ENCODE measurements around the gene LBX2.
A peak's percentile ranks its signal among the peaks of the same experiment; 100 is the strongest.

LBX2 gene, protein sequence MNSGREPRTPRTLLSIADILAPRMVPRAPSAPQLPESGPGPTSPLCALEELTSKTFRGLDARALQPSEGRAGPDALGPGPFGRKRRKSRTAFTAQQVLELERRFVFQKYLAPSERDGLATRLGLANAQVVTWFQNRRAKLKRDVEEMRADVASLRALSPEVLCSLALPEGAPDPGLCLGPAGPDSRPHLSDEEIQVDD

GRCh38 chr2:74499267-74499939 is at the start of gene LBX2:
Gene LBX2, minus strand, starts transcription at chr2:74499603. Its CDS starts 66 bp downstream, at chr2:74499537.
- no peak for DNase-seq (ENCODE audit: low read depth)

GRCh38 chr2:74548285-74548899 is 49.0 kb upstream of the LBX2 start:
- DNase-seq (ENCODE audit: low read depth): no peak

GRCh38 chr2:74546004-74546403 is 46.6 kb upstream of the LBX2 start:
- DNase-seq (ENCODE audit: low read depth): no peak

DNA sequence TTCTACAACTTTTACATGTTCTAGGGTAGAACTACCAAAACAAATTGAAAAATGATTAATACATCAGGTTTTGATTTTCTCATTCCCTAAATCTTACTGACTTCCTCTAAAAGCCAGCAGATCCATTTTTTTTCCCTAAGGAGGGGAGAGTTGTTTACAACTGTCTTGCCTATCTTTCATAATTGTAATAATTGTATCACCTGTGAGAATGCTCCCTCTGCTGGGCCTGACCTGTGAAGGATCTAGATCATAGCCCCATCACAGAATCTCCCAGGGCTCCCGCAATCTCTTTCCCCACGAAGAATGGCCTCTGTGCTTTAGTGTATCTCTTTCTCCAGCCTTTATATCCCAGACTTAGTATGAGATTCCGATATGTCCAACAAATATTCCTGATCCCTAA is 45.2 kb upstream of the LBX2 start:
- DNase-seq (ENCODE audit: low read depth): no peak

- DNase-seq (ENCODE audit: low read depth): no peak
These were observed 43.6 kb upstream of the LBX2 start for GRCh38 chr2:74542978-74543377.

GRCh38 chr2:74540291-74540690 is 40.9 kb upstream of the LBX2 start:
- DNase-seq (ENCODE audit: low read depth): no peak

- no peak for DNase-seq (ENCODE audit: low read depth)
These were observed 39.5 kb upstream of the LBX2 start for GRCh38 chr2:74538881-74539339.

GRCh38 chr2:74537140-74537539 is 37.7 kb upstream of the LBX2 start:
- no peak for DNase-seq (ENCODE audit: low read depth)

DNA sequence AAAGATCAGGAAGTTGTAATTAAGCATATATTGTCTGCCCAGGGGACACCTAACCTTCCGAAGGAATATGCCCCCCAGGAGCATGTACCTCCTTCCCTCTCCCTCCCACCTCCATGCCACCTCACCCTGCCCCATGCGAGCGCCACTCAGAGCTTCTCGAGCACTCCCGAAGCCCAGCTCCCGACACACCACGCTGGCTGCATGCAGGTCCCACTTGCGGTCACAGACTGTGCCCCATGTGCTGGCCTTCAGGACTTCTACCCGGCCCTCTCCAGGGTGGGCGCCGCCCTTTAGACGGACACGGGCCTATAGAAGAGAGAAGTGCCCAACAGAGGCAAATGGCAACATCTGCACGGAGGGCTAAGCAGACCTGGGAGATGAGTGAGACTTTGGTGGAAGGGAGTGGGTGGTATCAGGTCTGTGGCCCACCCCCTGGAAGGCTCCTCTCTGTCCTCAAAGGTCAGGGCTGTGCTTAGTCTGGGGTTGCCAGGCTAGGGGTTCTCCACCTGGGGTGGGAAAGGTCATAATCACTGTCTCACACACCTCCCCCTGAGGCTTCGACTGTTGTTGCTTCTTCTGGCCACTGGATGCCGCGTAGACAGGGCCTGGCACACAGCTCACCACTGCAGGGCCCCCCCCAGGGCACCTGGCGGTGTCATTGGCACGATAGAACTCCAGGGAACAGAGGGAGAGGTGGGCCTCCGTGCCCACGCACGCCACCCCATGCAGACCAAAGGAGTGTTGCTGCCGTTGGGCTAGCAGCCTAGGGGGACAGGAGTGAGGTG is 37.0 kb upstream of the LBX2 start:
- DNase-seq (ENCODE audit: low read depth): no peak

DNA sequence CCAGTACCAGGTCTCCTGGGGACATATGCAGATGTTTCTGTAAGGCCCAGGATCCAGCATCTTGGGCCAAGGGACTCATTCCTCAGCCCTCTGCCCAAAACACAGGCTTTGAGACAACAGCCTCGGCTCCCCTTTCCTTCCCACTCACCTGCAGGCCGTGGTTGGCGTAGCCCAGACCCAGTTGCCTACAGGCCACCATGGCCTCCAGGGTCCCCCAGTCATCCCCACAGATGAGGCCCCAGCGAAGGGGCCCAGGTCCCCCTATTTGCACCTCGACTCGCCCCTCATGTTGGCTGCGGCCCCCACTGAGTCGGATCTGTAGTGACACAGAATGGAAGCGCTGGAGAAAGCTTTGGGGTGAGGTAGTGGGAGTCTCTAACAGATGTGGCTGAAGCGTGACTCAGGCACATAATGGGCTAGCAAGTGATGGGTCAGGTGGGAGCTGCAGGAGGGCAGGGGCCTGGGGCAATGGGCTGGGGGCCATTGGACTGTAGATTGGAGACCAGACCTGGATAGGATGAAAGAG is 36.1 kb upstream of the LBX2 start:
- DNase-seq (ENCODE audit: low read depth): no peak

DNA sequence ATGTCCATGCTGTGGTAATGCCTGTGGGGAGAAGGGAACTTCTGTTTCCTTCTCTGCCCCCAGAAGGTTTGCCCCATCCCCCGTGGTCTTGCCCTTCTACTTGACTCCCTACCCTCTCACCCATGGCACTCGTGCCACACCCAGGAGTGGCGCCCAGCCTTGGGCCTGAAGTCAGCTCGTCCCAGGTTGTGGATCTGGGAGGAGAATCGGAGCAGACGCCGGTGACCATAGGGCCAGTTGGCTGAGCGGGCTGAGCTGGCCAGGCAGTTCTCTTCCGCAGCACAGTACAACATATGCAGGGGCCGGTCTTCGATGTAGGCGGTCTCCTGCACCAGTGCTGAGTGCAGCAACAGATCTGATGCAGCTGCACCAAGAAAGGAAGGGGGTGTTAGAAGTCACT is 35.0 kb upstream of the LBX2 start:
- DNase-seq (ENCODE audit: low read depth): no peak

GRCh38 chr2:74533464-74533863 is 34.1 kb upstream of the LBX2 start:
- no peak for DNase-seq (ENCODE audit: low read depth)

DNA sequence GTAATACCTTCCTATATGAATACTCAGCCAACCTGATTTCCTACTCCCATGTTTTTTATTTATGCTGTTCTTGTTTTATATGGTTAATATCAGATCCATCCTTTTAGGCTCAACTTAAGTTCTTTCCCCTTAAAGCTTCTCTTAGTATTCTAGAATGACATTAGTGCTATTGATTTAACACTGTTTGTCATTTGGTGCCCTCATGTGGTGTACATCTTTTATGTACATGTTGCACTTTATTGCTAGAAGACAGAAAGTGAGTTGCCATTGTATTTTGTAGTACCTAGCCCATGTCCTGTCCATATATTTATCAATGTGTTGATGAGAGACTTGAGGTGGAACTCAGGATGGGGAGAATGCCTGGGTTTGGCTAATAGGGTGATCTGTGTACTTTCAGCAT is 32.8 kb upstream of the LBX2 start:
- no peak for DNase-seq (ENCODE audit: low read depth)

DNA sequence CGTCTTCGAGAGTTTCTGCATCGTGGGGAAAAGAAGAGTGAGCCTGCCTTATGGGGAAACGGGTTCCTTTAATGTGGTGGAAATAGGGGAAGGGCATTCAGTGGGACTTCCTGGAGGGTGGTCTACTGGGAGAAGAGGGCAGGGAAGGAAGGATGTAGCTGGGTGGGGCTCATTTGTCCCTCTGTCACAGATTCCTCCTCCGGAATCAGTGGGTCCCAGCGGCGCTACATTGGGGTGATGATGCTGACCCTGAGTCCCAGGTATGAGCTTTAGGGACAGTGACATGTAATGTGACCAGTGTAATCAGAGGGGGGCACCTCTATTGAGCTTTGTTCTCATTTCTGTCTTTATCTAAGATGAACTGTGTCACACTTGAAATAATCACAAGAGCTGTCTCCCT is 32.3 kb upstream of the LBX2 start:
- DNase-seq (ENCODE audit: low read depth): no peak

DNA sequence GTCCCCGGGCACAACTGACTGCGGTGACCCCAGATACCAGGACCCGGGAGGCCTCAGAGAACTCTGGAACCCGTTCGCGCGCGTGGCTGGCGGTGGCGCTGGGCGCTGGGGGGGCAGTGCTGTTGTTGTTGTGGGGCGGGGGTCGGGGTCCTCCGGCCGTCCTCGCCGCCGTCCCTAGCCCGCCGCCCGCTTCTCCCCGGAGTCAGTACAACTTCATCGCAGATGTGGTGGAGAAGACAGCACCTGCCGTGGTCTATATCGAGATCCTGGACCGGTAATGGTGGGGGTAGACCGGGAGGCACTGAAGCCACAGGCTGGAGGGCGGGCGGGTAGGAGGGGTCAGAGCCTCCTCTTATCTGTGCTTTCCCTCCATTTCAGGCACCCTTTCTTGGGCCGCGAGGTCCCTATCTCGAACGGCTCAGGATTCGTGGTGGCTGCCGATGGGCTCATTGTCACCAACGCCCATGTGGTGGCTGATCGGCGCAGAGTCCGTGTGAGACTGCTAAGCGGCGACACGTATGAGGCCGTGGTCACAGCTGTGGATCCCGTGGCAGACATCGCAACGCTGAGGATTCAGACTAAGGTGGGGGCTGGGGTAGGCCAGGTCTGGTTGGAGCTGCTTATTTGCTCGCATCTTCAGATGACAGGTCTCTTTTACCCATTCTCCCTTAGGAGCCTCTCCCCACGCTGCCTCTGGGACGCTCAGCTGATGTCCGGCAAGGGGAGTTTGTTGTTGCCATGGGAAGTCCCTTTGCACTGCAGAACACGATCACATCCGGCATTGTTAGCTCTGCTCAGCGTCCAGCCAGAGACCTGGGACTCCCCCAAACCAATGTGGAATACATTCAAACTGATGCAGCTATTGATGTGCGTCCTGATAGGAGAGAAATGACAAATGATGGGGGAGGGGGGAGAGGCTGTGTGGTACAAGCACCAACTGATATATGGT is 31.1 kb upstream of the LBX2 start:
- no peak for DNase-seq (ENCODE audit: low read depth)

GRCh38 chr2:74529357-74530238 is 30.2 kb upstream of the LBX2 start, which contains the start of the genes AUP1 and HTRA2:
Gene AUP1, minus strand, starts transcription at chr2:74529706. Its CDS starts 77 bp downstream, at chr2:74529629.
Gene HTRA2, plus strand, starts transcription at chr2:74529933. Its CDS starts 74 bp downstream, at chr2:74530007.
- DNase-seq (ENCODE audit: low read depth): peak; percentile 93

DNA sequence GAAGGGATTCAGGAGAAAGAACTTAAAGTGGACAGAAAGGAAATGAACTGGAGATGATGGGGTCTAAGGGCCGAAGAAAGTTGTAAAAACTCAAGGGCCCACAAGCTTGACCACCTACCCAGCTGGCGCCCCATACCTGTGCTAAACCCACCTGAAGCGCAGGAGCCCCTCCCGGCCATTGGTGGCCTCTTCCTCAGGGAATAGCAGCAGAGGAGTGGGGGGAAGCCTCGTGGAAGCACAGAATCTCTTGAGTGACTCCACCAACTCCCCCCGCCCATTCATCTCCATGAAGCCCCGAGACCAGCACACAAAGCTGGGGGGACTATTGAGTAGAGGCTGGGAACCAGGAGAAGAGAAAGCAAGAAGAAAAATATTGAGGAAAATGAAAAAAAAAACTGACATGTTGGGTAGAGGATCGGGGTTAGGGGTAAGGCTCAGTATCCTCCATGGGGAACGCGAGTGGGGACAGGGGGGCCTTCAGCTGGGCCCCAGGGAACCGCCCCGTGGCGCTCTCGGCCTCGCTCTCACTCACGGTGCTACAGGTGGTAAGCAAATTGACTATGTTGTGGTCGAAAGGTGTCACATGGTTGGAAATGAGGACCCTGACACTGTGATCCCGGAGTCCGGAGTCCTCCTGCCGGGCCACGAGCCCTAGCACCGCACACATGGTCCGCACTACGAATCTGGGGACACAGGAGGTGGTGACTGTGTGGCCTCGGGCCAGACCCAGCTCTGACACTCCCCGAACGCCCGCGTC is 29.4 kb upstream of the LBX2 start:
- DNase-seq (ENCODE audit: low read depth): no peak

GRCh38 chr2:74527741-74528140 is 28.3 kb upstream of the LBX2 start:
- no peak for DNase-seq (ENCODE audit: low read depth)

DNA sequence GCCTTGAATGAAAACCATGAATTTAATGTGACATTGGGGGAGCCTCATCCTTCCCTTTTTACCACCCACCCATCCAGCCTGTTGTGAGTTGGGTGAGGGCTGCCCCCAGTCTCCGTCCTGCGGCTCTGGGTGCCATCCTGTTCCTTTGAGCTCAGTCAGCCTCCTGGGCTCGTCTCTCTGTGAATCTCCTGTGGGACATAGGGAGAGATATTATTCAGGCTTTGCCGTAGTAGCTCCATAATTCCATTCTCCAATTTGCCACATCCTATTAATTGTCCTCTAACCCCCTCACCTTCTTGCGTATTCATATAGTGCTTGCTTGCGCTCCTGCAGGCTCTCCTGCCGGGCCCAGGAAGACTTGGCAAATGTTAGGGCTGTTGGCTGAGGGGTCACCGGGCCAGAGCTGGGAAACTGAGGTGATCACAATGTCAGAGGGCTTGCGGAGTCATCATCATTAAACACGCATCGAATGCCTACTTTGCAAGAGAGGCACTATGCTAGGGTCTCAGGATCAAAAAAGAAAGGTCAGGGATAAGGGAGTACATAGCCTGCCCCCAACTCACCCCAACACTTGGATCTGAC is 27.3 kb upstream of the LBX2 start:
- no peak for DNase-seq (ENCODE audit: low read depth)
